Measurements from ENCODE around the gene RRAS.

DNA sequence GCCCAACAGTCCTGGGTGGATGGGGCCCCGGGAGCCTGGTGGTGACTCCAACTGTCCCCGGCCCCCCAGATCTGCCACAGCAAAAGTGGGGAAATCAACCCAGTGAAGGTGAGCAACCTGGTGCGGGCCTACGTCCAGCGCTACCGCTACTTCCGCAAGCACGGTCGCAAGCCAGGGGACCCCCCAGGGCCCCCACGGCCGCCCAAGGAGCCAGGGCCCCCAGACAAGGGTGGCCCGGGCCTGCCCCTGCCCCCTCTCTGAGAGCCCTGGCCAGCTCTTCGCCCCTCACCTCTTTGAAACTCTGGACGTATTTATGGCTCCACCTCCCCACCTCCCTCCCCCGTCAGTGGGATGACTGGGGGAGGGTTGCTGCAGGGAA is 18.2 kb upstream of the RRAS start:
- no peak for TF ChIP-seq POLR2A (IDR thresholded peaks at IDR 0.05)
- TF ChIP-seq, protein P1, sequence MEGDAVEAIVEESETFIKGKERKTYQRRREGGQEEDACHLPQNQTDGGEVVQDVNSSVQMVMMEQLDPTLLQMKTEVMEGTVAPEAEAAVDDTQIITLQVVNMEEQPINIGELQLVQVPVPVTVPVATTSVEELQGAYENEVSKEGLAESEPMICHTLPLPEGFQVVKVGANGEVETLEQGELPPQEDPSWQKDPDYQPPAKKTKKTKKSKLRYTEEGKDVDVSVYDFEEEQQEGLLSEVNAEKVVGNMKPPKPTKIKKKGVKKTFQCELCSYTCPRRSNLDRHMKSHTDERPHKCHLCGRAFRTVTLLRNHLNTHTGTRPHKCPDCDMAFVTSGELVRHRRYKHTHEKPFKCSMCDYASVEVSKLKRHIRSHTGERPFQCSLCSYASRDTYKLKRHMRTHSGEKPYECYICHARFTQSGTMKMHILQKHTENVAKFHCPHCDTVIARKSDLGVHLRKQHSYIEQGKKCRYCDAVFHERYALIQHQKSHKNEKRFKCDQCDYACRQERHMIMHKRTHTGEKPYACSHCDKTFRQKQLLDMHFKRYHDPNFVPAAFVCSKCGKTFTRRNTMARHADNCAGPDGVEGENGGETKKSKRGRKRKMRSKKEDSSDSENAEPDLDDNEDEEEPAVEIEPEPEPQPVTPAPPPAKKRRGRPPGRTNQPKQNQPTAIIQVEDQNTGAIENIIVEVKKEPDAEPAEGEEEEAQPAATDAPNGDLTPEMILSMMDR (IDR thresholded peaks at IDR 0.05), result no peak

Data from thyroid gland (tissue), 4 donors.